ENCODE results near the gene SCUBE3. TPM values are rescaled to one million over a fixed set of nuclear protein-coding genes. Genes with fewer than 3 reads are reported as not detected.

Gene SCUBE3
- polyA plus RNA-seq, 1 donor from 2014 or later: 7.3 TPM

GRCh38 chr6:35183935-35184334 is 29.8 kb upstream of the SCUBE3 start:
- Histone ChIP-seq H3K9me2 (ENCODE audit: insufficient read depth, low read length) (no peaks in the 10 kb centered on the region), H3F3A (ENCODE audit: insufficient read depth, low read length, poor library complexity, severe bottlenecking) (no peaks in the 10 kb centered on the region), H3K27me3 (ENCODE audit: insufficient read depth, low read depth, low read length) (no peaks in the 10 kb centered on the region), H3K79me2 (replicated peaks; ENCODE audit: insufficient read depth, low read length) (no peaks in the 10 kb centered on the region), H3K27ac (ENCODE audit: low read length) (no peak overlapping the region), H3K4me2 (ENCODE audit: low read length) (no peak overlapping the region), H4K20me1 (ENCODE audit: insufficient read depth) (no peaks in the 10 kb centered on the region), H3K36me3 (ENCODE audit: insufficient read depth, low read length) (no peaks in the 10 kb centered on the region), H3K4me3 (ENCODE audit: low read length) (no peak overlapping the region), H3K9me3 (ENCODE audit: low read length) (no peaks in the 10 kb centered on the region), H2AFZ (ENCODE audit: low read depth, low read length) (no peak overlapping the region), H3K9ac (ENCODE audit: low read length) (no peak overlapping the region)
- TF ChIP-seq REST (IDR thresholded peaks at IDR 0.05; ENCODE audit: borderline replicate concordance) (no peak), EP300 (conservative IDR thresholded peaks at IDR 0.05; ENCODE audit: poor library complexity, severe bottlenecking) (no peak), POLR2AphosphoS5 (IDR thresholded peaks at IDR 0.05) (no peak), EZH2 (IDR thresholded peaks at IDR 0.05; ENCODE audit: borderline replicate concordance, insufficient read depth, low read length, poor library complexity, severe bottlenecking) (no peak), MXI1 (conservative IDR thresholded peaks at IDR 0.05; ENCODE audit: poor library complexity, severe bottlenecking) (no peak), SMC3 (conservative IDR thresholded peaks at IDR 0.05; ENCODE audit: poor library complexity) (no peak), TAF1 (IDR thresholded peaks at IDR 0.05; ENCODE audit: low read depth) (no peak), RAD21 (conservative IDR thresholded peaks at IDR 0.05) (no peak)
- TF ChIP-seq, protein P1, sequence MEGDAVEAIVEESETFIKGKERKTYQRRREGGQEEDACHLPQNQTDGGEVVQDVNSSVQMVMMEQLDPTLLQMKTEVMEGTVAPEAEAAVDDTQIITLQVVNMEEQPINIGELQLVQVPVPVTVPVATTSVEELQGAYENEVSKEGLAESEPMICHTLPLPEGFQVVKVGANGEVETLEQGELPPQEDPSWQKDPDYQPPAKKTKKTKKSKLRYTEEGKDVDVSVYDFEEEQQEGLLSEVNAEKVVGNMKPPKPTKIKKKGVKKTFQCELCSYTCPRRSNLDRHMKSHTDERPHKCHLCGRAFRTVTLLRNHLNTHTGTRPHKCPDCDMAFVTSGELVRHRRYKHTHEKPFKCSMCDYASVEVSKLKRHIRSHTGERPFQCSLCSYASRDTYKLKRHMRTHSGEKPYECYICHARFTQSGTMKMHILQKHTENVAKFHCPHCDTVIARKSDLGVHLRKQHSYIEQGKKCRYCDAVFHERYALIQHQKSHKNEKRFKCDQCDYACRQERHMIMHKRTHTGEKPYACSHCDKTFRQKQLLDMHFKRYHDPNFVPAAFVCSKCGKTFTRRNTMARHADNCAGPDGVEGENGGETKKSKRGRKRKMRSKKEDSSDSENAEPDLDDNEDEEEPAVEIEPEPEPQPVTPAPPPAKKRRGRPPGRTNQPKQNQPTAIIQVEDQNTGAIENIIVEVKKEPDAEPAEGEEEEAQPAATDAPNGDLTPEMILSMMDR (IDR thresholded peaks at IDR 0.05; ENCODE audit: poor library complexity, severe bottlenecking): no peak

- no peak for TF ChIP-seq MXI1 (conservative IDR thresholded peaks at IDR 0.05; ENCODE audit: poor library complexity, severe bottlenecking)
- Histone ChIP-seq H3K9me2 (ENCODE audit: insufficient read depth, low read length) (no peaks in the 10 kb centered on the region), H3K4me2 (ENCODE audit: low read length) (no peak overlapping the region), H3K4me3 (ENCODE audit: low read length) (no peak overlapping the region), H3F3A (ENCODE audit: insufficient read depth, low read length, poor library complexity, severe bottlenecking) (no peaks in the 10 kb centered on the region), H2AFZ (ENCODE audit: low read depth, low read length) (no peak overlapping the region), H3K27ac (ENCODE audit: low read length) (no peak overlapping the region), H3K27me3 (ENCODE audit: insufficient read depth, low read depth, low read length) (no peaks in the 10 kb centered on the region), H4K20me1 (ENCODE audit: insufficient read depth) (no peaks in the 10 kb centered on the region), H3K36me3 (ENCODE audit: insufficient read depth, low read length) (no peaks in the 10 kb centered on the region), H3K9me3 (ENCODE audit: low read length) (no peaks in the 10 kb centered on the region), H3K9ac (ENCODE audit: low read length) (no peak overlapping the region), H3K79me2 (replicated peaks; ENCODE audit: insufficient read depth, low read length) (no peaks in the 10 kb centered on the region)
These were observed 29.0 kb upstream of the SCUBE3 start for GRCh38 chr6:35184580-35185301.
